LNCAP (cell line): ENCODE measurements around the gene SLC9C2.

Experiments used
- TF ChIP-seq, protein P1 (sequence below): fragments of 450-650 bp; IDR thresholded peaks from 2 replicates; pipeline ENCODE4 v1.5.1; 2017; ENCODE audit warnings: mild to moderate bottlenecking

Gene SLC9C2

DNA sequence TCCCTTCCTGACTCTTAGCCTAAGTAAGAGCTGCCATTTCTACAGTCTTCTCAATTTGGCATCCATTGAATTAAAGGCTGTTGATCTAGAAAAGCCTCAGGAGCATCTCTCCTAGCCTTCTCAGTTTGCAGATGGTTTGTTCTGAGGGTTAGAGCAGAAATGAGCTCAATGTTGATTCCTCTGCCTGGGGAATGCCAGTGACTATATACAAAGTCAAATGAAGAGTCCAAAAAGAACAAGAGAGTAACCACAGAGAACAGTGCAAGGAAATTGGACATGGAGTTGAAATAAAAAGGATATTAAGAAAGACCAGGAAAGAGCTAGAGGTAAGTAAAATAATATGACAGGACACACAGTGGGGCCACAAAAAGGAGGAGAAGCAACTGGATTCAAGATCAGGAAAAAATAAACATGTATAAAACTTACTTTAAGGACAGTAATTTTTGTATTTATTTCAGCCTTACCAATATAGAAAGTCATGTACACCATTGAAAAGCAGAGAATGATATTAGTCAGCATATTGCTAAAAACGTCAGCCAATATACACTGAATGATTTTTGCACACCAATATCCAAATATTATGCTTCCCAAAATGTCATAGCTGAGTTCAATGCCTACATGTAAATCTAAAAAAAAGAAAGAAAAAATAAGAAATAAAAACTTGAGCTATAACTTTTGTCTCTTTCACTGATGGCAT lies 21.3 kb downstream of the SLC9C2 start:
- TF ChIP-seq, protein P1, sequence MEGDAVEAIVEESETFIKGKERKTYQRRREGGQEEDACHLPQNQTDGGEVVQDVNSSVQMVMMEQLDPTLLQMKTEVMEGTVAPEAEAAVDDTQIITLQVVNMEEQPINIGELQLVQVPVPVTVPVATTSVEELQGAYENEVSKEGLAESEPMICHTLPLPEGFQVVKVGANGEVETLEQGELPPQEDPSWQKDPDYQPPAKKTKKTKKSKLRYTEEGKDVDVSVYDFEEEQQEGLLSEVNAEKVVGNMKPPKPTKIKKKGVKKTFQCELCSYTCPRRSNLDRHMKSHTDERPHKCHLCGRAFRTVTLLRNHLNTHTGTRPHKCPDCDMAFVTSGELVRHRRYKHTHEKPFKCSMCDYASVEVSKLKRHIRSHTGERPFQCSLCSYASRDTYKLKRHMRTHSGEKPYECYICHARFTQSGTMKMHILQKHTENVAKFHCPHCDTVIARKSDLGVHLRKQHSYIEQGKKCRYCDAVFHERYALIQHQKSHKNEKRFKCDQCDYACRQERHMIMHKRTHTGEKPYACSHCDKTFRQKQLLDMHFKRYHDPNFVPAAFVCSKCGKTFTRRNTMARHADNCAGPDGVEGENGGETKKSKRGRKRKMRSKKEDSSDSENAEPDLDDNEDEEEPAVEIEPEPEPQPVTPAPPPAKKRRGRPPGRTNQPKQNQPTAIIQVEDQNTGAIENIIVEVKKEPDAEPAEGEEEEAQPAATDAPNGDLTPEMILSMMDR, result no peak

DNA sequence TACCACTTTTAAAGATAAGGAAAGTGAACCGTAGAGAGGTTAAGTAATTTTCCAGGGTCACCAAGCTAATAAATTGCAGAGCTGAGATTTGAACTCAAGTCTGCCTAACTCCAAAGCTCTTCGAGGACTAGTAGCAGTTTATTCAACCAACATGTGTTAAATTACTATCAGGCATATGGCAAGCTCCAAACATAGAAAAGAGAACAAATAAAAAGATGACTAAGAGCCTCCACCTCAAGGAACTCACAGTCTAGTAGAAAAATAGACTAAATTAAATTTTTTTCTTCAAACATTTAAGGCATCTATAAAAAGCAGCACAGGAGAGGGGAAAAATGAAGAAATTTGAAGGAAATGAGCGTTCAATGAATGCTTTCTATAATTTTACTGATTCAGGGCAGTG lies 22.2 kb downstream of the SLC9C2 start:
- TF ChIP-seq, protein P1, result no peak

DNA sequence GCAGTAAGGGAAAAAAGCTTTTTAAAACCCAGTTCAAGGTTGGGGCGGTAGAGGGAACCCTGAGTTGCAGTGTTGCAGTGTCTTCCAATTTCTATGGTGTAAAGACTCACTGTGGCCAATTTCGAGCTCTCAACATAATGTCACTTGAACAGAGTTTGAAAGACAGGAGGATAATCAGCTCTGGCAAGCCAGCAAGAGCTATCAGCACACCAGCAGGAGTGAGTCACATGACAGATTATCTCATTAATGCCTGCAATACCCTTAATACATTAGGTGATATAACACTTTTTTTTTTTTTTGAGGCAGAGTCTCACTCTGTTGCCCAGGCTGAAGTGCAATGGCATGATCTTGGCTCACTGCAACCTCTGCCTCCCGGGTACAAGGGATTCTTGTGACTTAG lies 22.8 kb downstream of the SLC9C2 start:
- TF ChIP-seq, protein P1, result no peak

DNA sequence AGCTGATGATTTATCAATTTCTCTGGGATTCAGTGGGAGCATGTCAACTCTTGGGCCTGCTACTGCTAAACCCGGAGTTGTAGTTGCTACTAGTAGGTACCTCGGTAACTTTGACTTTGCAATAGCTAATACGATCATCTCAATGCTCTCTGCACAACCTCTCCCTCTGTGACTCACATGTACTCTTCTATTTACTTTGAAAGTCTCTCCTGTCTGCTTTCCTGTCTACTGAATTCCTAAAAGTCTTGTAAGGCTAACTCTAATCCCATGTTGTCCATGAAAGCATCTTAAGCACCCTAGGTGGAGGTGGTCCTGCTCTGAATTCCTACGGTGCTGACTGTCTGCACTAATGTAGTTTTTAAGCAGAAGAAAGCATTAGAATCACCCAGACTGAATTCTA lies 29.3 kb downstream of the SLC9C2 start:
- TF ChIP-seq, protein P1, result no peak

DNA sequence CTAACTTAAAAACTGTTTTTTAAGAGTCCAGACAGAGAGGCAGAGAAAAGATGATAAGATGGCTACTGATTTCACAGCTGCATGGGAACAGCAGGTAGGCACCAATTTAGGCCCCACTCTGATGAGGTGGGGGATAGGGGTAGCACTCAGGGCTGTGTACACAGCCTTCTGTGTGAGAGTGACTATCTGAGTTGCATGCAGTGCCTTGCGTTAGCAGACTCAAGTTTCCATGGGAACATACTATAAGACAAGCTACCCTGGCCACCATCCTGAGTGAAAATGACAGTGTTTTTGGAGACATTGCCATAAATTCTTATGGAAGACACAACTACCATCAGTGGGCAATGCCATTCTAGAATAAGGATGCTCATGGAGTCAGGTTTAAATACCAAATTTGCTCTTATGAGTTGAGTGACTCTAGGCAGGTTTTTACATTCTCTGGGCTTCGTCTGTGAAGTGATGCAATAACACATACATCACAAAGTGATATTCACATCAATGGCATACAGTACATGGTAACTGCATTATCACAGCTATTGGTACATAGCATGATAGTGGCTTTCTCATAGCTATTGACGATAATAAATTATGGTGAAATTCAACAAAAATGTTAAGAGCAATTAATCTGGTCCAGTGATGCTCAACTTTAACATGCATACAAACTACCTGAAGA lies 30.5 kb downstream of the SLC9C2 start:
- TF ChIP-seq, protein P1, result no peak

DNA sequence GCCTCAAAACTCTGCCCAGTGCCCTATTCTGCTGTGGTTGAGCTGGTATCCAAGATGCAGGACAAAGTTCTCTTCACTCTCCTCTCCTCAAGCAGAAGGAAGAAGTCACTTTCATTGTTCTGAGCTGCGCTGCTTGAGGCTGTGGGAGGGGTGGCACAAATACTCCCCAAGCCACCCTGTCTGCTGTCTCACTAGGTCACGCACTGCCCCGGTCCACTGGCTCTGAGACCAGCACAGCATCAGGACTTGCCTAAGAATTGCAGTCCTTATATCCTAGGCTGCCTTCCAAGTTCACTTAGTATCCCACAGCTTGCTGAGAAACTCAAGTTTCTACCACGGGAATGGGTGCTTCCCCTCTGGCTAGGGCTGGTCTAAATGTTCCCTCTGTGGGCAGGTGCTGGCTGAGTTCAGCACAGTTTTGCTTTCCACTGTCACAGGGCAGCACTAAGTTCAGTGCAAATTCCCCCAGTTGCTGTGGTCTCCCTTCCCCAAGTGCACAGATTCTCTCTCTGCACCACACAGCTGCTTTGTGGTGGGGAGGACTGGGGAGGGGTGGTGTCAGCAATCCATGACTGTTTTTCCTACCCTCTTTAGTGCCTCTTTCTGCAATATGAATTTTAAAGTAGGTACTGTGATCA lies 32.4 kb downstream of the SLC9C2 start:
- TF ChIP-seq, protein P1, result no peak

DNA sequence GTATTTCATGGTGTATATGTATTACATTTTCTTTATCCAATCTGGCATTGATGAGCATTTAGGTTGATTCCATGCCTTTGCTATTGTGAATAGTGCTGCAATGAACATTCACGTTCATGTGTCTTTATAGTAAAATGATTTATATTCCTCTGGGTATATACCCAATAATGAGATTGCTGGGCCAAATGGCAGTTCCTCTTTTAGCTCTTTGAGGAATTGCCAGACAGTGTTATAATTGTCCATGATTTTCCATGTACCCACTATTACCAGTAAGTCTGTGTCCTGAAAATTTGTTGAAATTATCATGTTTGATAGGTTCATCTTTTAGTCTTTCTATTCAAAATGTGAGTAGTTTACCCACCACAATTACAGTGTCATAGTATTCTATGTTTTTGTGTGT lies 34.4 kb downstream of the SLC9C2 start:
- TF ChIP-seq, protein P1, result no peak
